Cerebellar cortex (tissue), 1 donor: ENCODE results near the gene IL17F.

Experiments
- DNase-seq: peaks from one replicate; pipeline ENCODE4 v3.0.0-alpha.2; 2015; ENCODE audit warnings: low spot score

The IL17F gene

DNA sequence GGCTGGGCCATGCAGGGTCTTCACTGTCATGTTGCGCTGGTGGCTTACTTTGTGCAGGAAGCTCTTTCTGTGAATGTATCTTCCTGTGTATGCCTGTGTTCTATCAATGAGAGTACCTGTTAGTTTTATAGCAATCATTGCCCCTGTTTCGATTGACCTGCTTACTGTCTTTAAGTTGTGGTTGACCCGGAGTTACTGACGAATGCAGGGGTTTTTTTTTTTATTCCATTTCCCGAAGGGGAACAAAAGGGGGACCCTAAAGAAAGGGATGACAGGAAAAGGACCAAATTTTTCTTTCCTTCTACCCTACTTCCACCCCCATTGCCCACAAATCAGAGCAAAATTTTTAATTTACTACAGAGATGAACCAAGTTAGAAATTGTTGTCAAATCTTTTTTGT is at the start of gene IL17F:
Gene IL17F, minus strand, starts transcription at position 101 of the 400 bp plus-strand sequence. Its CDS starts 71 bp downstream, at position 30.
- no peak for DNase-seq

DNA sequence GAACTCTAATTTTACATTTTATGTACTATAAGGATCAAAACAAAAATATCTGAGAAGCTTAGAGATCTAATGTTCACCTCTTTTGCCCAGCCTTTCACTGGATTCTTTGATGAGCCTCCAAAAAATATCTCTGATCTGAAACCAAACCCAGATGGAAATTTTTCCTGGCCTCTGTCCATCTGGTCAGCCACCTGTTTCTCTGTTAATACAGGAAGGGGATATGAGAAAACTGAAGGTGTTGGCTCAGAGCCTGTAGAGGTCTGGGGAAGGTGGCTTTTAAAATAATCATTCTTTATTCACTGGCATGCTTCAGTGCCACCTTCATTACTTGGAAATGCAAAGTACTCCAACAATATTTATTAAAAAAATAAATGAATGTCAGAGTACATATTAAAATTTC is 48.8 kb upstream of the IL17F start:
- peak; percentile 85 for DNase-seq

DNA sequence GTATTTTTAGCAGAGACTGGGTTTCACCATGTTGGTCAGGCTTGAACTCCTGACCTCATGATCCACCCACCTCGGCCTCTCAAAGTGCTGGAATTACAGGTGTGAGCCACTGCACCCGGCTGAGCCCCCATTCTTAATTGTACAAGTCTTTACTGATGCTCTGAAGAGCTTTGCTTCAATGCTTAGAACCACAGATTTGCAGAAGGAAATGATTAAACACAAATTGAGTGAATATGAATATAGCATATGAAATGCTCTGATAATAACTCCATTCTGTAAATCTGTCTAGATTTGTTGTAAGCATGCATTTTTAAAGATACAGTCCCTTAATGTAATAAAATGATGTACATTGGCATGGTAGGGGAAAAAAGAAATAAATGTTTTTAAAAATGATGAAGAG is 44.5 kb upstream of the IL17F start:
- DNase-seq: no peak

GRCh38 chr6:52288216-52288615 is 43.9 kb upstream of the IL17F start:
- no peak for DNase-seq

DNA sequence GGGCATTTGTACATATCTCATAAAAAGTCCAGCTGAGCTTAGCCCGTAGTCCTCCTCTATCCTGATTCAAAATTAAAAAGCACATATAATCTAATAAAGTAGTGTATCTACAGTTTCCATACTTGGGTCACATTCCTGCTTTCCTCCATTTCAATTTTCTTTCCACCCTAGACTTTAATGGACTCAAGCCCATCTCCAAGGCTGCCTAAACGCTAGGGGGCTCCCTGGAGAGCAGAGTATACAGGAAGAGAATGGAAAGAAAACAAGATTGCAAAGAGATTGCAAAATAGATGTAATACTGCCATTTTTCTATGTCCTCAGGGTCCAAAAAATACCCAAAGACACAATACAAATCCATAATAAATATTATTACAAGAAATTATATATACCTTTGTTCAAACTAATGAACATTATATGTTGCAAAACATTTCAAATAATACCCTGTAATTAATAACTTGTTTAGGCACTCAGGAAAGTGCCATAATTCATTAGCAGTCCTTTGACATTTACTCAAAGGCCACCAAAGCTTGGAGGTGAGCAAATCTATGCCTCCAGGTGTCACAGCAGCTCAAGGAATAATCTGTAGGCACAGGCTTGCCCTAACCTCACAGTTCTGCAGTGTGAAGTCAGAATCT is 42.6 kb upstream of the IL17F start:
- DNase-seq: peak; percentile 76

DNA sequence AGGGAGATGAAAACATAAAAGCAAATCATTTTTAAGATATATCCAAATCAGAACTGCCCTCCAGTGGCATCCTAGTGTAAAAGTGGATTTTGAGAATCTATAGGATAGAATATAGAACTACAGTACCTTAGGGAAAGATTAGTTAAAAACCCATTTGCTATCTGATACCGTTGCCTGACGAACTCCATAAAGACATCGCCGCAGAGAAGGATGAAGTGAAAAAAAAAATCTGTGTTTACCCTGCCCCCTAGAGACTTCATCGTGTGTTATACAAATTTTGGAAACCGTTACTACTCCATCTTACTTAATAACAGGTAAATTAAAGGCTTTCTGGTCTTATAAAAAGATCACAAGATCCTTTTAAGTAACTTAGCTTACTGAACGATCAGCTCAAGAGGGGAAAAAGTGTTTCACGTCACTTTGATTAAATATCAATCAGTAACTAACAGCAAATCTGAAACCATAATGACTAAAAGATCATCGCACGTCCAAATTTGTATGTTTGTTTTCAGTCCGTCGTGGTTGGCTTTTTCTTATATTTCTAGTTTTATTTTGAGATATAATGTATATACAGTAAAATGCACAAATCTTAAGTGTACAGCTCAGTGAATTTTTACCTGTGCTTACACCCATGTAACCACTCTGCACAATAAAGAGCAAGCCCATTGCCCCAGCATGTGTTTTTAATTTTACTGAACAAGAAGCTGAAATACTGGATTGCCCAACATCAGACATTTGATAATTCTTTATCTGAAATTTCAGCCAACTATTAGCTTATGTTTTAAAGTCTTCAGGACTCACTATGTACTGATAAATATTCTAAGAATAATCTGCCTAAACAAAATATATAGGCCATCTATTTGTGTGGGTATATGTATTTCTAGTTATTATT is 41.1 kb upstream of the IL17F start:
- DNase-seq: peak; percentile 54

GRCh38 chr6:52284460-52285176 is 40.3 kb upstream of the IL17F start, which contains the start of gene MCM3:
TSS of gene MCM3 (minus strand) at chr6:52284742. CDS start at chr6:52284674, 68 bp downstream.
- peak; percentile 100 for DNase-seq

- DNase-seq: peak; percentile 38
Observed at GRCh38 chr6:52284131-52284459, 39.8 kb upstream of the IL17F start.

DNA sequence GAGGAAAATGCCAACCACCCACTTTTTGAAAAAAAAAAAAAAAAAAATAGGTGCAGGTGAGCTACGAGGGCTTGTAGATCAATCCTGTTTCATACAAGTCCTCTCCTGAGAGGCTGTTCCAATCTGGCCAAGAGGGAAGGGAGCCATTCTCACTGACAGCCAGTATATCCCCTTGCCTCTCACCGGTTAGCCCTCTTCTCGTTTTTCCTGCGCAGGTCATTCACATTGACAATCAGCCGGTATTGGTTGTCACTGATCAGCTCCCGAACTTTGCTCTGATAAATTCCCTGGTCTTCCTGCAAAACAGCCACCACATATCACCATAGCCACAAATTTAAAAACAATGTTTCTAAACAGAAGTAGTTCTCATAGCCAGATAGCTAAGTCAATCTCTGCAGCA is 38.8 kb upstream of the IL17F start:
- no peak for DNase-seq

DNA sequence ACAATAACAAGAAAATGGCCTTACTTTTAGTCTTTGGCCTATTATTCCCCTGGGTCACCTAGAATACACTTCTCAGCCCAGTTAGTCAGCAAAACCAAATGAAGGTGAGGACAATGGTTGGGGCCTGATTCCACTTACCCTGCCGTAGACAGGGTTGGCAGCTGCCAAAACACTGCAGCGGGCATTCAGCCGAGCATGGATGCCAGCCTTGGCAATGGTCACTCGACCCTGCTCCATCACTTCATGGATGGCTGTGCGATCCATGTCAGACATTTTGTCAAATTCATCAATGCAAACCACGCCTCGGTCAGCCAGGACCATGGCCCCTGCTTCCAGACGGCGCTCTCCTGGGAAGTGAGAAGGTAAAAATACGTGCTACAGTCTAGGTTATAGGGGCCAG is 31.8 kb upstream of the IL17F start:
- DNase-seq: no peak

DNA sequence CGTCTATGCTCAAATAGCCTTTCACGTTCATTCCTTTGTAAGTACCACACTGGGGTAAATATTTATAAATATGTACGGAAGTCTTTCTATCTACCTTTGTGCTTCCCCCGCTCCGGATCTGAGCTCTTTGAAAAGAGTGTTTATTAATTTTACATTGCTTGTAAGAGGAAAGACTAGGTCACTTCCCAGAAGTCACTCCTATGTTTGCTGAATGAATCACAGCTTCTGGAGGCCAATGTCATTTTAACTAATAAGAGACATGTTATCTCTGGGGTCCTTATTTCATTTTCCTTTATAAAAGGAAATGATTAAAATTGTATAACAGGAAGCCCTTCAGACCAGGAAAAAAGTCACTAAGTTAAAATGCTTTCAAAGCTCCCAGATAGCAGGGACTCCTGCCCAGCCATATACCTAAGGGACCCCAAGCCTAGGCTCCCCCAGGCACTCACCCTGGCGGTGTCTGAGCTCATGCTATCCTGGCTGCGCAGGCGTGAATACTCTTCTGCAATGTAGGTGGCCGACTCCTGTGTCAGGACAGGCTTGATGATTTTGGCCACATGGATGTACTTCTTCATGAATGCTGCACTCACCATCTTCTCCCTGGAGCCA is 27.7 kb upstream of the IL17F start:
- DNase-seq: no peak

- peak; percentile 71 for DNase-seq
Observed at GRCh38 chr6:52263709-52264540, 19.6 kb upstream of the IL17F start.

DNA sequence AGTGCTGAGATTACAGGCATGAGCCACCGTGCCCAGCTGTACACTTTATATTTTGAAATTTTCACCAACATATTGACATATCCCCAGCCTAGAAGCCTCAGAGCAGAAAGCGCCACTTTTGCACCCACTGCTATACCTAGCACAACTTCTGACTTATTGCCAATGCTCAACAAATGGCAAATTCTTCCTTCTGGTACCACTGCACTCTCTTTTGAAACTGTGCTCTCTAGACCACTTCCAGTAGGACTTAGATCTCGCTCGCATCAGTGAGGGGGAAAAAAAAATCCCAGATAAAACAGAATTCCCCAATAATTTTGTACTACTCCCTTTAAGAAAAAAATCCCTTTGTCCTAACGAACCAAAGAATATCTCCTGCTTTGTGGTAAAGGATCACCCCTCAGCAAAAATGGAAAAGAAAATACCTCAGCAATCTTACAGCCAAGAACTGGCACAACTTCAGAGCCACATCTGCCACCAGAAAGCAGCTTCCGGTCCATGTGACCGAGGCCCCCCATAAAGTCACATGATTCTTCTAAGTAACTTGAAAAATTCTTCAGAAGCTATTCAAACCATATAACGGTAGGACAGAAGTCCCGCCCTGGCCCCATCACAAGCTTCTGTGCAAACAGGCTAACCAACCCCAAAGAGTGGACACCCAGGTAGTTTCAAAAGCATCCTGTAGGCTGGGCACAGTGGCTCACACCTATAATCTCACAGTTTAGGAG is 18.5 kb upstream of the IL17F start:
- DNase-seq: no peak

DNA sequence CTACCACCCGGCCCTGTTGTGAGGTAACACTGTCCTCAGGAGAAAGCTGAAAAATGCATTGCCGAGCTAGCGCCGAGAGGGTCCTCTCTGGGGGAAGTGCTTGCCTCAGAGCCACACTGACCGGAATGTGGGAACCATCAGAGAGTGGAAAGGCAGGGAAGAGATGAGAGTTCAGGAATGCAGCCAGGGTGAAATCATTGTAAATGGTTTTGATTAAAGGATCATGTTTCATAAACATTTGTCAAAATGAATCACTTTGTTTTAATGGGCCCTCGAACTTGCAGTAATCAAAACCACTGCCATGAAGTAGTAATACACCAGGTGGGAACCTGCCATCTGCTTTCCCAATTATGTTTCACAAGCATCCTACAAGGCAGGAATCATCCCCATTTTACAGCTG is 16.9 kb upstream of the IL17F start:
- DNase-seq: no peak

DNA sequence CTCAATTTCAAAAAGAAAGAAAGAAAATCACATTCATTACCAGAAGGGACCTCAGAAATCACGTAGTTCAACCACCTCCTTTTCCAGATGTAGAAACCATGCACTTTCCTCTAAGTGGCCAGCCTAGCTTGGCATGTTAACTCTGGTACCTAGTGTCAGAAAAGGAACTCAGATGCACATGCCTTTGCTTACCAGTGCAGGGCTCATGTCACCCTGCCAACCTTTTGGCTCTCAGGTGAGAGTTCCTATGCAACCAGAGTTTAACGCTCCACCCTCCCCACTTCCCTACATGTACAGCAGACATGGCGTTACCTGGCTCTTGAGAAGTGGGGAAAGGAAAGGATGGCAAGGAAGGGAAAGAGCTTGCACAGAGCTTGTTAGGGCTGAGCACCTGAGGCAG is 16.3 kb upstream of the IL17F start:
- DNase-seq: no peak

DNA sequence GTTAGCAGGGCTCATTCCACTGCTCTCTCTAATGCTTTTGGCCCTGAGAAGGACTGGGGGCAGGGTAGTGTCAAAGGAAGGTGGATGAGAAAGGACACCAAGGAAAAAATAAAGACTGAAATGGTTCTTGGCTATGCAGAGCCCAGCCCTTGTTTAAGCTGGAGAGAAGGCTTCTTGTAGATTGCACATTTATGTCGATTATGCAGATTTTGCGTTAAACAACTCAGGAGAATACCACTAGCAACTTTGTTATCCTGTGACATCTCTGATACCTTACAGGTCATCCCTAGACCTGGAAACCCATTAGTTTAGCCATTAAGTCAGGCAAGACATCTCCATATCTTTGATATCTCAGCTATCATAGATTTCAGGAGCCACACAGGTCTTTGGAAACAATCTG is 11.1 kb upstream of the IL17F start:
- no peak for DNase-seq

DNA sequence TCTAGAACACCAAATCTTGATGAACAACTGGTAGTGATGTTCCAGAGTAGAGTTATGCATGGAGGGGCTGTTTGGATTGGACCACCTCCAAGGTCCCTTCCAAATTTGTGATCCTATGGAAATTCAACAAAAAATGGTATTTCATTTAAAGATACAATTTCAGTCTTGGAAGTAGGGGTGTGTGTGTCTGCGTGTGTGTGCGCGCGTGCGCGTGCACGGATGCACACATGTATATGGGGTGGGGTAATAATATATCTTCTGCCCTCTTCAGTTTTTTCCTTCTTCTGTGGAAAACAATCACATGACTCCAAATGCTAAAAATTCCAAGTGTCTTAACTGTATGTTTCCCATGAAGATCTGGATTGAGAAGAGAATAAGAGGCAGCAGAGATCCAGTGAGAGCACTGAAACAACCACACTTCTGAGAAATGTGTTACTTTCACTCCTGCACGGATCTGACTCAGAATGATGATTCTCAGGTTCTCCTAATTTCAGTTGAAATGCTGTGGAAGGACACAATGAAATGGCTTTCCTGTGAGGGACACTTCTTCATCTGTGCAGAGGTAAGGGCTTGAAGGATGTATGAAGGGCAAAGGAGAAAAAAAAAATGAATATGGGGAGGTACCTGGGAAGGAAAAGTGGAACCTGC is 10.6 kb upstream of the IL17F start:
- no peak for DNase-seq

DNA sequence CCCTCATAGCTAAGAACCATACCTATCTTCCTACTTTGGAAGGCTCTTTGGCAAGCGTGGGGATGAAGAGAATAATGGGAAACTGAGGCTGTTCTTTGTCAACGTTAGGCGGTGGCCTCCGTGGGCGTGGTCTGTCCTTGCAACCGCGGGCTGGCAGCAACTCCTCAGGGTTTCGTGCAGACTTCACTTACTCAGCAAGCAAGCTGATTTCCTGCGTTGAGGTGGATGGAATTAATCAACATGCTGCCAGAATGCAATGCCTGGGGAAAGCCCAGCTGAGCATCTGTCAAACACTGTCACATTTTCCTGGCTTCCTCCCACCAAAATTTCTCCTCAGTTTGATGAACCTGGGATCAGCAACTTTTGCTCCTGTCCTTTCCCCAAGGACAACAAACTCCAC is 9.2 kb upstream of the IL17F start:
- DNase-seq: no peak

- no peak for DNase-seq
Observed at GRCh38 chr6:52251113-52251512, 6.8 kb upstream of the IL17F start.

DNA sequence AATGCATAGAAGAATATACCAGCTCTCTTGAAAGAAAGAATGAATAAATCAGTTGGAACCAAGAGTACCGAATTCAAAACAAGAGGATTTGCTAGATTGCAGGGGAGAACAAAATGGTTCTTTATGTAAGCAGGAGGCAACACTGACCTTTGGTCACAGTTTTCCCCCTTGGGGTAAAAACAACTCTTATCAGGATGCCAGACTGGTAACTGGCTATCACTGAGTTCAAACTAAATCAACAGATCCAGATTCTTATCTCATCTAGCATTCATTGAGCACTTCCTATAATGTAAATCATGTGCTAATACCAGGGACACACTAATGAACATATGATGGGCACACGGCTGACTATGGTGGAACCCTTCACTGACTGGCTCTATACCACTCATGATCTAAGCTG is 4.8 kb upstream of the IL17F start:
- DNase-seq: no peak
